Measurements from ENCODE around the gene RPTOR. TPM values are rescaled to one million over a fixed set of nuclear protein-coding genes. Genes with fewer than 3 reads are reported as not detected.
A peak's percentile ranks its signal among the peaks of the same experiment; 100 is the strongest.

Gene RPTOR
- polyA plus RNA-seq, 1 donor (not counting 4 experiments of a cell fraction or from before 2014, with no cell fraction given) = 4.0 TPM

DNA sequence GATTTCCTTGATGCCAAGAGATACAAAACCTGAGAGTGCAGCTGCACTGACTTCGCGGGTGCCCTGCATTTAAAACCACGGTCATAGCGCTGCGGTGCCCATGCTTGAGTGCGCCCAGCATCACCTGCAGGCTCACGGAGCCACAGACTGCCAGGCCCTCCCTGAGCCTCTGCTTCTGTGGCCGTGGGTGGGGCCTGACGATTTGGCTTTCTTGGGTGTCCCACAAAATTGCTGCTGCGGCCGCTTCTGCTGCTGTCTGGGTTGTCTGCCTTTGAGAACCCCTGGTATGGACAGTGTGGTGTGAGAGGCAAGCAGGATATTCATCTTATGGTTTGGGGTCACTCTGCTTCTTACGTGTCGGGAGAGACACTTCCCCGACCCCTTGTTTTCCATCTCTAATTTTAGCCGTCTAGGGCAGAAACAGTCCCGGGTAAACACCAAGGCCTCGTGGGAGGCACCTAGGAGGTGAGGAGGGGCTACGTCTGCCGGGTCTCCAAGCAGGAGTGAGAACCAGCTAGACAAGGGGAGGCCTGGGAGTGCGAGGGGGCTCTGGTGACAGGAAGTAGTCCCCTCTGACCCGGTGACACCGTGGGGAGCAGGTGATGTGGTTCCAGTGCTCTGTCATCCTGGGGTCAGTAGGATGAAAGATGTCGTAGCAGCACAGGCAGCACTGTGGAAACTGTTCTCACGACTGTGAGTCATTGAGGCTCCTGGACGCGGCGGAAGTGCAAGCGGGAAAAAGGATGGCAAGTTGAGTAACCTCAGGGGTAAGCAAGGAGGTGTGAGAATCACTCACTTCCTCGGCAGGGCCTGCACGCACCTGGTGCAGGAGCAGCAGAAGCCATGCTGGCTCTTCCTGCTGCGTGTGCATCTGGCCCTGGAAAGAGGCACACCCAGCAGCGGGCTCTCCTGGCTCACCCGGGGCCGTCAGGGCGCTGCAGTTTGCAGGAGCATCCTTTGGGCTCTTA, 176.3 kb downstream of the RPTOR start:
- no peak for TF ChIP-seq EZH2 (IDR thresholded peaks at IDR 0.05; ENCODE audit: low read length)
- TF ChIP-seq, protein P1, sequence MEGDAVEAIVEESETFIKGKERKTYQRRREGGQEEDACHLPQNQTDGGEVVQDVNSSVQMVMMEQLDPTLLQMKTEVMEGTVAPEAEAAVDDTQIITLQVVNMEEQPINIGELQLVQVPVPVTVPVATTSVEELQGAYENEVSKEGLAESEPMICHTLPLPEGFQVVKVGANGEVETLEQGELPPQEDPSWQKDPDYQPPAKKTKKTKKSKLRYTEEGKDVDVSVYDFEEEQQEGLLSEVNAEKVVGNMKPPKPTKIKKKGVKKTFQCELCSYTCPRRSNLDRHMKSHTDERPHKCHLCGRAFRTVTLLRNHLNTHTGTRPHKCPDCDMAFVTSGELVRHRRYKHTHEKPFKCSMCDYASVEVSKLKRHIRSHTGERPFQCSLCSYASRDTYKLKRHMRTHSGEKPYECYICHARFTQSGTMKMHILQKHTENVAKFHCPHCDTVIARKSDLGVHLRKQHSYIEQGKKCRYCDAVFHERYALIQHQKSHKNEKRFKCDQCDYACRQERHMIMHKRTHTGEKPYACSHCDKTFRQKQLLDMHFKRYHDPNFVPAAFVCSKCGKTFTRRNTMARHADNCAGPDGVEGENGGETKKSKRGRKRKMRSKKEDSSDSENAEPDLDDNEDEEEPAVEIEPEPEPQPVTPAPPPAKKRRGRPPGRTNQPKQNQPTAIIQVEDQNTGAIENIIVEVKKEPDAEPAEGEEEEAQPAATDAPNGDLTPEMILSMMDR (optimal IDR thresholded peaks at IDR 0.05 in 1 of 3, IDR thresholded peaks at IDR 0.05 in 1 of 3, conservative IDR thresholded peaks at IDR 0.05 in 1 of 3; ENCODE audit: extremely low read depth in 1 of 3, insufficient read depth in 2 of 3, low read length in 3 of 3) = no peak
- Histone ChIP-seq H3K27me3 (ENCODE audit: control insufficient read depth, extremely low read depth, insufficient read depth, low read length) (no peaks in the 10 kb centered on the region), H3K4me1 (ENCODE audit: control insufficient read depth, extremely low read depth, insufficient read depth, low read length) (peaks cover 51% of the 10 kb centered on the region), H3K9me1 (ENCODE audit: control insufficient read depth, extremely low read depth, insufficient read depth, low read length) (no peaks in the 10 kb centered on the region), H3K79me2 (ENCODE audit: control insufficient read depth, insufficient read depth, low read length) (peaks cover 49% of the 10 kb centered on the region), H3K36me3 (ENCODE audit: control insufficient read depth in 2 of 2, extremely low read depth in 1 of 2, insufficient read depth in 2 of 2, low read length in 2 of 2) (peaks cover 0 to 3% of the 10 kb centered on the region in 2 experiments), H3K4me3 (ENCODE audit: control insufficient read depth in 2 of 3, extremely low read depth in 1 of 3, insufficient read depth in 2 of 3, low read depth in 1 of 3, low read length in 3 of 3) (no peak overlapping the region), H3K4me2 (ENCODE audit: control insufficient read depth, extremely low read depth, insufficient read depth, low read depth, low read length) (peak overlapping the region; percentile 53), H2AFZ (ENCODE audit: control insufficient read depth, low read length) (no peak overlapping the region), H3K9ac (ENCODE audit: control insufficient read depth, extremely low read depth, insufficient read depth, low read length) (peak overlapping the region; percentile 24), H4K20me1 (ENCODE audit: control insufficient read depth, extremely low read depth, insufficient read depth, low read length) (no peaks in the 10 kb centered on the region), H3K9me3 (ENCODE audit: control insufficient read depth, low read depth, low read length) (no peaks in the 10 kb centered on the region), H3K27ac (ENCODE audit: control insufficient read depth, insufficient read depth, low read length) (peak overlapping the region; percentile 78)
- dilution Hi-C loops (cut with MboI; ENCODE audit: extremely low pct_ligation_motif_present, low sequenced_read_pairs) = no loop called here
- FAIRE-seq (peak; percentile 95), DNase-seq (ENCODE audit: low read depth, low spot score) (peak; percentile 77)

DNA sequence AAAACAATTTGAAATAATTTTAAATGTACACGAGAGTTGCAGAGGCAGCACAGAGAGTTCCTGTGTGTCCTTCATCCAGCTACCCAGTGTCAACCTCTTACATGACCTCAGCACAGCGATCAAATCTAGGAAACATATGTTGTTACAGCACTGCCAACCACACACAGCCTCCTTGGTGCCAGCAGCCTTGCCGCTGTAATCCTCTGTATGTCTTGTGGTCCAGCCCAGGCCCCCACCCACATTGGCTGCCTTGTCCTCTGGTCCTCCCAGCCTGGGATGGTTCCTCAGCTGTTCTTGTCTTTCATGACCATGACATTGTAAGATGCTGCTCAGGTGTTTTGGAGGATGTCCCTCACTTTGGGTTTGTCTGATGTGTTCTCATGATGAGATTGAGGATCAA, 178.0 kb downstream of the RPTOR start:
- peak; percentile 43 for FAIRE-seq
- no peaks in the 10 kb centered on the region for H3K9me3 ChIP-seq (ENCODE audit: control insufficient read depth, low read depth, low read length)
- H4K20me1 ChIP-seq (ENCODE audit: control insufficient read depth, extremely low read depth, insufficient read depth, low read length) = no peaks in the 10 kb centered on the region
- peaks cover 59% of the 10 kb centered on the region for H3K79me2 ChIP-seq (ENCODE audit: control insufficient read depth, insufficient read depth, low read length)
- DNase-seq (ENCODE audit: low read depth, low spot score) = no peak
- peak overlapping the region; percentile 39 for H3K27ac ChIP-seq (ENCODE audit: control insufficient read depth, insufficient read depth, low read length)
- peaks cover 2 to 10% of the 10 kb centered on the region in 2 experiments for H3K36me3 ChIP-seq (ENCODE audit: control insufficient read depth in 2 of 2, extremely low read depth in 1 of 2, insufficient read depth in 2 of 2, low read length in 2 of 2)
- no peak overlapping the region for H3K9ac ChIP-seq (ENCODE audit: control insufficient read depth, extremely low read depth, insufficient read depth, low read length)
- H3K4me2 ChIP-seq (ENCODE audit: control insufficient read depth, extremely low read depth, insufficient read depth, low read depth, low read length) = no peak overlapping the region
- no peak overlapping the region for H2AFZ ChIP-seq (ENCODE audit: control insufficient read depth, low read length)
- H3K4me3 ChIP-seq (ENCODE audit: control insufficient read depth in 2 of 3, extremely low read depth in 1 of 3, insufficient read depth in 2 of 3, low read depth in 1 of 3, low read length in 3 of 3) = no peak overlapping the region
- no peaks in the 10 kb centered on the region for H3K27me3 ChIP-seq (ENCODE audit: control insufficient read depth, extremely low read depth, insufficient read depth, low read length)
- dilution Hi-C loops (cut with MboI; ENCODE audit: extremely low pct_ligation_motif_present, low sequenced_read_pairs) = no loop called here
- H3K9me1 ChIP-seq (ENCODE audit: control insufficient read depth, extremely low read depth, insufficient read depth, low read length) = no peaks in the 10 kb centered on the region
- TF ChIP-seq, protein P1 (optimal IDR thresholded peaks at IDR 0.05 in 1 of 3, IDR thresholded peaks at IDR 0.05 in 1 of 3, conservative IDR thresholded peaks at IDR 0.05 in 1 of 3; ENCODE audit: extremely low read depth in 1 of 3, insufficient read depth in 2 of 3, low read length in 3 of 3) = no peak
- TF ChIP-seq EZH2 (IDR thresholded peaks at IDR 0.05; ENCODE audit: low read length) = no peak
- H3K4me1 ChIP-seq (ENCODE audit: control insufficient read depth, extremely low read depth, insufficient read depth, low read length) = peaks cover 51% of the 10 kb centered on the region

All from keratinocyte (primary cell).